IPS-11a (cell line): ENCODE measurements around the gene ATP7A.
"Not testable (repeated sequence)": the region's sequence is repeated elsewhere in the genome, so short reads cannot be mapped to it uniquely, and the experiment has no call there.

Experiments
- H3K4me3 ChIP-seq: one replicate; pipeline ENCODE4 v1.5.1; 2013; ENCODE audit warnings: low read depth, low read length, control low read depth

The ATP7A gene

GRCh38 chrX:77910108-77910840 is at the start of gene ATP7A:
Gene ATP7A (plus strand): TSS chrX:77910693. CDS start chrX:77971642, 60,949 bp downstream.
- peak within 1 kb of the TSS; percentile 64 for H3K4me3 ChIP-seq

- H3K4me3 ChIP-seq = no peak overlapping the region
Measured at GRCh38 chrX:77875372-77875771, 35.1 kb upstream of the ATP7A start.

GRCh38 chrX:77881418-77881817 is 29.1 kb upstream of the ATP7A start:
- not testable (repeated sequence) for H3K4me3 ChIP-seq

- H3K4me3 ChIP-seq = no peak overlapping the region
Measured at GRCh38 chrX:77892887-77893286, 17.6 kb upstream of the ATP7A start.

GRCh38 chrX:77893713-77894112 is 16.8 kb upstream of the ATP7A start:
- H3K4me3 ChIP-seq = no peak overlapping the region

- H3K4me3 ChIP-seq = peak within 1 kb of the TSS; percentile 63
Measured at GRCh38 chrX:77894921-77895886, 15.3 kb upstream of the ATP7A start, which contains the start of gene MAGT1. Gene MAGT1 (minus strand): TSS chrX:77895435. CDS start chrX:77895410, 25 bp downstream.

GRCh38 chrX:77899081-77899828 is 11.2 kb upstream of the ATP7A start, which contains the start of gene COX7B:
Gene COX7B (plus strand): TSS chrX:77899468. CDS start chrX:77899554, 86 bp downstream.
- peak within 1 kb of the TSS; percentile 87 for H3K4me3 ChIP-seq

- H3K4me3 ChIP-seq = peak overlapping the region; percentile 21
Measured at GRCh38 chrX:77900688-77901087, 9.8 kb upstream of the ATP7A start.

- H3K4me3 ChIP-seq = no peak overlapping the region
Measured at GRCh38 chrX:77901506-77901905, 9.0 kb upstream of the ATP7A start.

GRCh38 chrX:77917294-77917933 is 6.9 kb downstream of the ATP7A start:
- no peak overlapping the region for H3K4me3 ChIP-seq

GRCh38 chrX:77918568-77918967 is 8.1 kb downstream of the ATP7A start:
- no peak overlapping the region for H3K4me3 ChIP-seq

- H3K4me3 ChIP-seq = not testable (repeated sequence)
Measured at GRCh38 chrX:77919370-77919769, 8.9 kb downstream of the ATP7A start.

GRCh38 chrX:77922787-77923186 is 12.3 kb downstream of the ATP7A start:
- no peak overlapping the region for H3K4me3 ChIP-seq

- H3K4me3 ChIP-seq = no peak overlapping the region
Measured at GRCh38 chrX:77924320-77924859, 13.9 kb downstream of the ATP7A start.

- no peak overlapping the region for H3K4me3 ChIP-seq
Measured at GRCh38 chrX:77925764-77926163, 15.3 kb downstream of the ATP7A start.

GRCh38 chrX:77930581-77930980 is 20.1 kb downstream of the ATP7A start:
- no peak overlapping the region for H3K4me3 ChIP-seq

- no peak overlapping the region for H3K4me3 ChIP-seq
Measured at GRCh38 chrX:77935886-77936285, 25.4 kb downstream of the ATP7A start.

GRCh38 chrX:77936299-77936698 is 25.8 kb downstream of the ATP7A start:
- H3K4me3 ChIP-seq = no peak overlapping the region

GRCh38 chrX:77937291-77937690 is 26.8 kb downstream of the ATP7A start:
- no peak overlapping the region for H3K4me3 ChIP-seq

GRCh38 chrX:77938083-77938680 is 27.7 kb downstream of the ATP7A start:
- H3K4me3 ChIP-seq = no peak overlapping the region
